Measurements from ENCODE around the gene NKTR.
A peak's percentile ranks its signal among the peaks of the same experiment; 100 is the strongest.

DNA sequence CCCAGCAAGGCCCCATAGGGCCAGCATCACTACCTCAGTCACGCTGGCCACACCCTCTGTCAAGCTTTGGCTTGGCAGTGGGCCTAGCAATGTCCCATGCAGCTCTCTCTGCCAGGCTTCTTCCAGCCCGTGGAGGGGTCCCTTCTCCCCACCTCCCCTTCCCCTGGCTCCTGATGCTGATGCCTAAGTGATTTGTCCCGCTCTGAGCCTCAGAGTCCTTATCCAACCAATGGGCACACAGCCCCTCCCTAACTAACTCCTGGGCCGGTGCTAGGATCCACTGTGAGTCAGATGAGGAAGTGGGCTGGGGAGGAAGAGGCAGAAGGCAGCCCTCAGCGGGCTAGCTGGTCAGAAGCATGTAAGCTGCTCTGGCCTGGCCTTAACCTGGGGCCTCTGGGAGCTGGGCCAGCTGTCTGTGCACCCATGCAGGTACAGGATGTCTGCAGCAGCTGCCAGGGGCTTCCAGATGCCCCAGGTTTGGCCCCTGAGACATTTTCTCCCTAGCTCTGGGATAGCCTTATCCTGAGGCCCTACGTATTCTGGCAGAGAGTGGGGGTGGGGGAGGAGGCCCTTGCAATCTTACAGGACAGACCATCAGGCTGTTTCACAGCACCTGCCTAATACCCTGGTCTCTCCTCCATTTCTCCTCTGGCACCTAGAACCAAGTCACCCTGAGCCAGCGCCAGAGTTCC, 52.3 kb downstream of the NKTR start:
- TF ChIP-seq, protein P1, sequence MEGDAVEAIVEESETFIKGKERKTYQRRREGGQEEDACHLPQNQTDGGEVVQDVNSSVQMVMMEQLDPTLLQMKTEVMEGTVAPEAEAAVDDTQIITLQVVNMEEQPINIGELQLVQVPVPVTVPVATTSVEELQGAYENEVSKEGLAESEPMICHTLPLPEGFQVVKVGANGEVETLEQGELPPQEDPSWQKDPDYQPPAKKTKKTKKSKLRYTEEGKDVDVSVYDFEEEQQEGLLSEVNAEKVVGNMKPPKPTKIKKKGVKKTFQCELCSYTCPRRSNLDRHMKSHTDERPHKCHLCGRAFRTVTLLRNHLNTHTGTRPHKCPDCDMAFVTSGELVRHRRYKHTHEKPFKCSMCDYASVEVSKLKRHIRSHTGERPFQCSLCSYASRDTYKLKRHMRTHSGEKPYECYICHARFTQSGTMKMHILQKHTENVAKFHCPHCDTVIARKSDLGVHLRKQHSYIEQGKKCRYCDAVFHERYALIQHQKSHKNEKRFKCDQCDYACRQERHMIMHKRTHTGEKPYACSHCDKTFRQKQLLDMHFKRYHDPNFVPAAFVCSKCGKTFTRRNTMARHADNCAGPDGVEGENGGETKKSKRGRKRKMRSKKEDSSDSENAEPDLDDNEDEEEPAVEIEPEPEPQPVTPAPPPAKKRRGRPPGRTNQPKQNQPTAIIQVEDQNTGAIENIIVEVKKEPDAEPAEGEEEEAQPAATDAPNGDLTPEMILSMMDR (IDR thresholded peaks at IDR 0.05): no peak
- peak in 2 of 4 donors; percentile 39 to 83 for TF ChIP-seq POLR2A (IDR thresholded peaks at IDR 0.05)

All from upper lobe of left lung (tissue), 4 donors.